C4-2B (cell line): ENCODE measurements around the gene MAGI3.

Experiments
- CTCF ChIP-seq: fragments of 450-650 bp; conservative IDR thresholded peaks from 2 replicates; pipeline ENCODE4 v1.5.1; 2017; ENCODE audit warnings: mild to moderate bottlenecking
- ZFX ChIP-seq: fragments of 450-650 bp; IDR thresholded peaks from 2 replicates; pipeline ENCODE4 v1.6.1; 2017

- TF ChIP-seq CTCF (no peak), ZFX (no peak)
These were observed 3.9 kb downstream of the MAGI3 start for GRCh38 chr1:113394043-113394862.
